Keratinocyte (primary cell): ENCODE results near the gene ENTR1. TPM values are rescaled to one million over a fixed set of nuclear protein-coding genes. Genes with fewer than 3 reads are reported as not detected.

Experiments
- DNase-seq: peaks from one replicate; pipeline ENCODE4 v3.0.0-alpha.2; 2011; ENCODE audit warnings: low read depth, missing footprints, low spot score
- FAIRE-seq: peaks from 2 replicates; lab custom pipeline; 2011; peaks lifted over from hg19 to GRCh38; lab: Jason Lieb, UNC
- H2AFZ ChIP-seq: 2 replicates; pipeline ENCODE4 v1.6.0; 2012; ENCODE audit warnings: low read length, control low read depth, inconsistent platforms; ENCODE audit not compliant: control insufficient read depth
- H3K27ac ChIP-seq: 2 replicates; pipeline ENCODE4 v1.5.1; 2011; ENCODE audit warnings: low read length; ENCODE audit not compliant: control insufficient read depth, insufficient read depth
- H3K27me3 ChIP-seq: 3 replicates; pipeline ENCODE4 v1.6.0; 2011; ENCODE audit warnings: low read length; ENCODE audit not compliant: control insufficient read depth, insufficient read depth; ENCODE audit errors: extremely low read depth
- H3K36me3 ChIP-seq, 2 experiments: 2 replicates in 1 of 2; 3 replicates in 1 of 2; pipeline ENCODE4 v1.5.1; 2011; ENCODE audit warnings: low read length in 2 of 2, mild to moderate bottlenecking in 1 of 2; ENCODE audit not compliant: control insufficient read depth in 2 of 2, insufficient read depth in 2 of 2; ENCODE audit errors: extremely low read depth in 1 of 2
- H3K4me1 ChIP-seq: 3 replicates; pipeline ENCODE4 v1.5.1; 2011; ENCODE audit warnings: low read length; ENCODE audit not compliant: control insufficient read depth, insufficient read depth; ENCODE audit errors: extremely low read depth
- H3K4me2 ChIP-seq: 3 replicates; pipeline ENCODE4 v1.6.0; 2011; ENCODE audit warnings: low read depth, low read length; ENCODE audit not compliant: control insufficient read depth, insufficient read depth; ENCODE audit errors: extremely low read depth
- H3K4me3 ChIP-seq, 3 experiments: fragments of 200-600 bp in 1 of 3; sonication (generic) in 1 of 3; 2 replicates in 2 of 3; 3 replicates in 1 of 3; pipeline ENCODE4 v1.5.1; 2011 to 2016; ENCODE audit warnings: low read length in 3 of 3, mild to moderate bottlenecking in 3 of 3, control low read depth in 2 of 3, inconsistent platforms in 1 of 3, low read depth in 1 of 3, mixed read lengths in 1 of 3, mixed run types in 1 of 3, moderate library complexity in 1 of 3; ENCODE audit not compliant: control insufficient read depth in 2 of 3, insufficient read depth in 2 of 3; ENCODE audit errors: extremely low read depth in 1 of 3
- H3K79me2 ChIP-seq: 2 replicates; pipeline ENCODE4 v1.6.0; 2012; ENCODE audit warnings: low read length; ENCODE audit not compliant: control insufficient read depth, insufficient read depth
- H3K9ac ChIP-seq: 3 replicates; pipeline ENCODE4 v1.6.0; 2011; ENCODE audit warnings: low read length; ENCODE audit not compliant: control insufficient read depth, insufficient read depth; ENCODE audit errors: extremely low read depth
- H3K9me1 ChIP-seq: 3 replicates; pipeline ENCODE4 v1.6.0; 2011; ENCODE audit warnings: low read length; ENCODE audit not compliant: control insufficient read depth, insufficient read depth; ENCODE audit errors: extremely low read depth
- H3K9me3 ChIP-seq: 2 replicates; pipeline ENCODE4 v1.5.1; 2012; ENCODE audit warnings: low read depth, low read length; ENCODE audit not compliant: control insufficient read depth
- H4K20me1 ChIP-seq: 3 replicates; pipeline ENCODE4 v1.6.0; 2011; ENCODE audit warnings: low read length; ENCODE audit not compliant: control insufficient read depth, insufficient read depth; ENCODE audit errors: extremely low read depth
- EZH2 ChIP-seq: IDR thresholded peaks from one replicate; pipeline ENCODE4 v1.6.1; 2012; ENCODE audit warnings: inconsistent platforms, mild to moderate bottlenecking, low read length, moderate library complexity
- dilution Hi-C: fragments of 300-500 bp; cut with MboI; formaldehyde crosslinking; loops from one replicate; pipeline ENCODE4 v1.7.0; 2020; ENCODE audit warnings: low sequenced_read_pairs; ENCODE audit not compliant: extremely low pct_ligation_motif_present
- polyA plus RNA-seq, 5 experiments: library from polyadenylated mRNA; depleted of rRNA in 3 of 5; stranded (reverse) in 3 of 5; stranded (forward) in 1 of 5; unstranded in 1 of 5; fragments of >200 nt; gene quantifications; 1 replicate in 1 of 5; 2 replicates in 3 of 5; 3 replicates in 1 of 5; pipeline versions ENCODE4 v1.2.1 to v1.2.3, GENCODE V29; 2011 to 2012; ENCODE audit warnings: missing spikeins in 2 of 5, low read depth in 1 of 5, low replicate concordance in 1 of 5
- TF ChIP-seq, protein P1 (sequence below), 3 experiments: IDR thresholded peaks in 1 of 3; conservative IDR thresholded peaks in 1 of 3; optimal IDR thresholded peaks in 1 of 3; 2 replicates in 2 of 3; 3 replicates in 1 of 3; pipeline versions ENCODE3 to v1.5.1; 2011; ENCODE audit warnings: low read length in 3 of 3, mild to moderate bottlenecking in 3 of 3, moderate library complexity in 2 of 3, control low read depth in 1 of 3, inconsistent platforms in 1 of 3; ENCODE audit not compliant: insufficient read depth in 2 of 3; ENCODE audit errors: extremely low read depth in 1 of 3

ENTR1 gene
- polyA plus RNA-seq, 1 donor (not counting 4 experiments of a cell fraction or from before 2014, with no cell fraction given) = 46.5 TPM

DNA sequence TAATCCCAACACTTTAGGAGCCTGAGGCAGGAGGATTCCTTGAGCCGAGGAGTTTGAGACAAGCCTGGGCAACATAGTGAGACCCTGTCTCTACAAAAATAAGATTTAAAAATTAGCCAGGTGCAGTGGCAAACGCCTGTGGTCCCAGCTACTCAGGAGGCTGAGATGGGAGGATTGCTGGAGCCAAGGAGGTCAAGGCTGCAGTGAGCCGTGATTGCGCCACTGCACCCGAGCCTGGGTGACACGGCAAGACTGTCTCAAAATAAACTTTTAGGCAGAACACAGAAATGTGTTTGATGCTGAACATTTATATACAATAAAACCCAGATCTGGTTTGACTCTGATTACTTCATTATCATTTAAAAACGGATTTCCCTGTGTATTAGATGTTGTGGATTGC is 4.9 kb downstream of the ENTR1 start:
- no peak overlapping the region for H3K4me2 ChIP-seq
- no peak overlapping the region for H2AFZ ChIP-seq
- no peak for DNase-seq
- no peak for FAIRE-seq
- no peaks in the 10 kb centered on the region for H4K20me1 ChIP-seq
- H3K27ac ChIP-seq = no peak overlapping the region
- H3K27me3 ChIP-seq = no peaks in the 10 kb centered on the region
- peaks cover 18 to 23% of the 10 kb centered on the region in 2 experiments for H3K36me3 ChIP-seq
- no peaks in the 10 kb centered on the region for H3K9me3 ChIP-seq
- dilution Hi-C loops = no loop called here
- H3K9me1 ChIP-seq = no peaks in the 10 kb centered on the region
- H3K4me1 ChIP-seq = peaks cover 15% of the 10 kb centered on the region
- H3K9ac ChIP-seq = no peak overlapping the region
- no peak for TF ChIP-seq EZH2
- TF ChIP-seq, protein P1, sequence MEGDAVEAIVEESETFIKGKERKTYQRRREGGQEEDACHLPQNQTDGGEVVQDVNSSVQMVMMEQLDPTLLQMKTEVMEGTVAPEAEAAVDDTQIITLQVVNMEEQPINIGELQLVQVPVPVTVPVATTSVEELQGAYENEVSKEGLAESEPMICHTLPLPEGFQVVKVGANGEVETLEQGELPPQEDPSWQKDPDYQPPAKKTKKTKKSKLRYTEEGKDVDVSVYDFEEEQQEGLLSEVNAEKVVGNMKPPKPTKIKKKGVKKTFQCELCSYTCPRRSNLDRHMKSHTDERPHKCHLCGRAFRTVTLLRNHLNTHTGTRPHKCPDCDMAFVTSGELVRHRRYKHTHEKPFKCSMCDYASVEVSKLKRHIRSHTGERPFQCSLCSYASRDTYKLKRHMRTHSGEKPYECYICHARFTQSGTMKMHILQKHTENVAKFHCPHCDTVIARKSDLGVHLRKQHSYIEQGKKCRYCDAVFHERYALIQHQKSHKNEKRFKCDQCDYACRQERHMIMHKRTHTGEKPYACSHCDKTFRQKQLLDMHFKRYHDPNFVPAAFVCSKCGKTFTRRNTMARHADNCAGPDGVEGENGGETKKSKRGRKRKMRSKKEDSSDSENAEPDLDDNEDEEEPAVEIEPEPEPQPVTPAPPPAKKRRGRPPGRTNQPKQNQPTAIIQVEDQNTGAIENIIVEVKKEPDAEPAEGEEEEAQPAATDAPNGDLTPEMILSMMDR (optimal IDR thresholded peaks at IDR 0.05 in 1 of 3, IDR thresholded peaks at IDR 0.05 in 1 of 3, conservative IDR thresholded peaks at IDR 0.05 in 1 of 3; ENCODE audit: extremely low read depth in 1 of 3, insufficient read depth in 2 of 3, low read length in 3 of 3) = no peak
- H3K4me3 ChIP-seq = no peak overlapping the region
- H3K79me2 ChIP-seq = peaks cover 18% of the 10 kb centered on the region

DNA sequence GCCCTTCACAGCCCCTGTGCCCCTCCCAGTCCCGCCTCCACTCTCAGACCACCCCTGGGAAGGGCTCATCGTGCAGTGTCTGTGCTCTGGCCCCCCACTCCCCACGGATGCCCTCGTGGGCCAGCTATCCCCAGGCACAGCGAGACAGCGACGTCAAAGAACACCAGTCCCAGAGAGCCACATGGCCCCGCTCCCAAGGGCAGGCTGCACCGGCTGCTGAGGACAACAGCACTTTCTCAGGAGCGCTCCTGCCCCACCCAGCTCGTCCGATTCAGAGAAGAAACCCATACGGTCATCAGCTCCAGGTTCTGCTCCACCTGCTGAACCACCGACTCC is 5.6 kb downstream of the ENTR1 start:
- no peak for DNase-seq
- Histone ChIP-seq H4K20me1 (no peaks in the 10 kb centered on the region), H3K9me3 (no peaks in the 10 kb centered on the region), H3K27ac (no peak overlapping the region), H3K4me1 (peaks cover 15% of the 10 kb centered on the region), H3K79me2 (peaks cover 15% of the 10 kb centered on the region), H2AFZ (no peak overlapping the region), H3K9ac (no peak overlapping the region), H3K36me3 (peaks cover 18 to 23% of the 10 kb centered on the region in 2 experiments), H3K4me2 (no peak overlapping the region), H3K4me3 (no peak overlapping the region), H3K27me3 (no peaks in the 10 kb centered on the region), H3K9me1 (no peaks in the 10 kb centered on the region)
- dilution Hi-C loops = no loop called here
- no peak for TF ChIP-seq EZH2
- TF ChIP-seq, protein P1 (optimal IDR thresholded peaks at IDR 0.05 in 1 of 3, IDR thresholded peaks at IDR 0.05 in 1 of 3, conservative IDR thresholded peaks at IDR 0.05 in 1 of 3; ENCODE audit: extremely low read depth in 1 of 3, insufficient read depth in 2 of 3, low read length in 3 of 3) = no peak
- no peak for FAIRE-seq
